ENCODE results near the gene RBFOX2. TPM values are rescaled to one million over a fixed set of nuclear protein-coding genes. Genes with fewer than 3 reads are reported as not detected.
"Not testable (repeated sequence)": the region's sequence is repeated elsewhere in the genome, so short reads cannot be mapped to it uniquely, and the experiment has no call there.

The RBFOX2 gene
- total and polyA plus RNA-seq, 2 donors from 2014 or later, result 17.2 to 68.6 TPM

GRCh38 chr22:35996596-35996995 is 32.0 kb downstream of the RBFOX2 start:
- peaks cover 4 to 12% (median 5%) of the 10 kb centered on the region in 3 donors for H3K4me1 ChIP-seq (ENCODE audit: control insufficient read depth in 2 of 3, insufficient read depth in 2 of 3, low read depth in 1 of 3, low read length in 3 of 3)
- no peak for TF ChIP-seq CTCF (IDR thresholded peaks at IDR 0.05; ENCODE audit: borderline replicate concordance, extremely low read depth, insufficient read depth)
- intact Hi-C loops (cut with DNase I), result no loop called here
- no peak overlapping the region for H3K9ac ChIP-seq (ENCODE audit: low read length in 3 of 3)
- FAIRE-seq, result no peak
- no peaks in the 10 kb centered on the region for H3K36me3 ChIP-seq (ENCODE audit: control insufficient read depth in 2 of 3, insufficient read depth in 3 of 3, low read length in 3 of 3)
- no peak overlapping the region for H3K27ac ChIP-seq (ENCODE audit: low read depth in 2 of 2, low read length in 2 of 2)
- no peak for DNase-seq
- no peak overlapping the region for H3K4me3 ChIP-seq (ENCODE audit: low read length in 3 of 3)
- H3K27me3 ChIP-seq (ENCODE audit: control insufficient read depth, insufficient read depth, low read length), result no peaks in the 10 kb centered on the region
- no peaks in the 10 kb centered on the region for H3K9me3 ChIP-seq (ENCODE audit: control insufficient read depth in 2 of 3, insufficient read depth in 1 of 3, low read length in 3 of 3)

GRCh38 chr22:35995772-35996171 is 32.9 kb downstream of the RBFOX2 start:
- H3K9ac ChIP-seq (ENCODE audit: low read length in 3 of 3), result peak overlapping the region in 1 of 3 donors; percentile 5
- DNase-seq (peak; percentile 70 to 95 (median 83)), FAIRE-seq (no peak)
- no peak overlapping the region for H3K4me3 ChIP-seq (ENCODE audit: low read length in 3 of 3)
- H3K27ac ChIP-seq (ENCODE audit: low read depth in 2 of 2, low read length in 2 of 2), result peak overlapping the region in 1 of 2 donors; percentile 36
- no peaks in the 10 kb centered on the region for H3K36me3 ChIP-seq (ENCODE audit: control insufficient read depth in 2 of 3, insufficient read depth in 3 of 3, low read length in 3 of 3)
- no peaks in the 10 kb centered on the region for H3K27me3 ChIP-seq (ENCODE audit: control insufficient read depth, insufficient read depth, low read length)
- H3K9me3 ChIP-seq (ENCODE audit: control insufficient read depth in 2 of 3, insufficient read depth in 1 of 3, low read length in 3 of 3), result no peaks in the 10 kb centered on the region
- H3K4me1 ChIP-seq (ENCODE audit: control insufficient read depth in 2 of 3, insufficient read depth in 2 of 3, low read depth in 1 of 3, low read length in 3 of 3), result peaks cover 4 to 9% (median 5%) of the 10 kb centered on the region in 3 donors
- intact Hi-C loops (cut with DNase I), result no loop called here
- no peak for TF ChIP-seq CTCF (IDR thresholded peaks at IDR 0.05; ENCODE audit: borderline replicate concordance, extremely low read depth, insufficient read depth)

GRCh38 chr22:35995348-35995747 is 33.3 kb downstream of the RBFOX2 start:
- H3K4me3 ChIP-seq (ENCODE audit: low read length in 3 of 3), result no peak overlapping the region
- H3K9me3 ChIP-seq (ENCODE audit: control insufficient read depth in 2 of 3, insufficient read depth in 1 of 3, low read length in 3 of 3), result no peaks in the 10 kb centered on the region
- no peaks in the 10 kb centered on the region for H3K27me3 ChIP-seq (ENCODE audit: control insufficient read depth, insufficient read depth, low read length)
- no peak for FAIRE-seq
- intact Hi-C loops (cut with DNase I), result no loop called here
- peak overlapping the region in 1 of 2 donors; percentile 36 for H3K27ac ChIP-seq (ENCODE audit: low read depth in 2 of 2, low read length in 2 of 2)
- peak in 2 of 5 donors; percentile 52 to 67 for DNase-seq
- H3K4me1 ChIP-seq (ENCODE audit: control insufficient read depth in 2 of 3, insufficient read depth in 2 of 3, low read depth in 1 of 3, low read length in 3 of 3), result peaks cover 4 to 8% (median 5%) of the 10 kb centered on the region in 3 donors
- H3K9ac ChIP-seq (ENCODE audit: low read length in 3 of 3), result peak overlapping the region in 1 of 3 donors; percentile 5
- no peaks in the 10 kb centered on the region for H3K36me3 ChIP-seq (ENCODE audit: control insufficient read depth in 2 of 3, insufficient read depth in 3 of 3, low read length in 3 of 3)
- TF ChIP-seq CTCF (IDR thresholded peaks at IDR 0.05; ENCODE audit: borderline replicate concordance, extremely low read depth, insufficient read depth), result no peak

GRCh38 chr22:35993727-35994126 is 34.9 kb downstream of the RBFOX2 start:
- FAIRE-seq; H3K9me3 ChIP-seq (ENCODE audit: control insufficient read depth in 2 of 3, insufficient read depth in 1 of 3, low read length in 3 of 3); H3K4me3 ChIP-seq (ENCODE audit: low read length in 3 of 3); H3K27ac ChIP-seq (ENCODE audit: low read depth in 2 of 2, low read length in 2 of 2); H3K4me1 ChIP-seq (ENCODE audit: control insufficient read depth in 2 of 3, insufficient read depth in 2 of 3, low read depth in 1 of 3, low read length in 3 of 3); H3K27me3 ChIP-seq (ENCODE audit: control insufficient read depth, insufficient read depth, low read length); DNase-seq; H3K36me3 ChIP-seq (ENCODE audit: control insufficient read depth in 2 of 3, insufficient read depth in 3 of 3, low read length in 3 of 3); intact Hi-C loops (cut with DNase I); H3K9ac ChIP-seq (ENCODE audit: low read length in 3 of 3): not testable (repeated sequence)
